ENCODE results near the gene UBR2. TPM values are rescaled to one million over a fixed set of nuclear protein-coding genes. Genes with fewer than 3 reads are reported as not detected.

UBR2 gene
- total and polyA plus RNA-seq, 9 of the 15 experiments (the other 6 are each of a cell fraction or from before 2014, with no cell fraction given): 9.1 to 38.9 (median 23.4) TPM

DNA sequence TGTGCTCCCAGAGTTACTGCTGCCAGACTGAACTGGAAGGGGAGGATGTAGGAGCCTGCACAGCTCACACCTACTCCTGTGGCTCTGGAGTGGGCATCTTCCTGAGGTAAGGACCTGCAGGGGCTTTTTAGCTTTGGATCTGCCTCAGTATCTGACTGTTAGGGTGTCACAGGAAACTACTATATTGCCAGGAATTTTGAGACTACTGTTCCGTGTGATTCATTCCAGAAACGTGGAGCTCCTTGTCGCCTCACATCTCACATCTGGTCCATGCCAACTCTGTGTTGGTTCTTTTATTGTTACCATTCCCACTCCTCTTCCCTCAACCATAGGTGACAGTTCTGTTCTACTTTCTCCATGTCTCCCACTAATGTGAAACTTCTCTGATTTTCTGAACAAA, 124.5 kb downstream of the UBR2 start:
- ChIA-PET CTCF (ENCODE audit: low intra/inter-chr PET ratio) (no interaction called here), POLR2A (interaction anchor here (1.0 kb wide), 1 partner anchor 9 kb away, joined by 3 read pairs; no protein-coding TSS in a partner anchor)
- ATAC-seq (no peak), FAIRE-seq (no peak), DNase-seq (ENCODE audit: extremely low read depth in 1 of 4, low spot score in 3 of 4) (no peak)
- Histone ChIP-seq H3K27me3 (ENCODE audit: control insufficient read depth in 2 of 2, insufficient read depth in 2 of 2, low read length in 2 of 2) (no peaks in the 10 kb centered on the region), H2AFZ (ENCODE audit: low read depth, low read length) (no peak overlapping the region), H3K4me3 (no peak overlapping the region), H3K9me1 (ENCODE audit: control insufficient read depth, insufficient read depth, low read length) (no peaks in the 10 kb centered on the region), H3K4me1 (replicated peaks in 1 of 2; ENCODE audit: control insufficient read depth in 2 of 2, insufficient read depth in 2 of 2, low read length in 2 of 2) (no peaks in the 10 kb centered on the region), H3K27ac (ENCODE audit: extremely low read depth, low read depth, low read length) (no peak overlapping the region), H3K4me2 (ENCODE audit: insufficient read depth, low read length) (no peak overlapping the region), H3K9me3 (replicated peaks; ENCODE audit: control insufficient read depth, insufficient read depth, low read depth, low read length) (no peaks in the 10 kb centered on the region), H4K20me1 (replicated peaks; ENCODE audit: control insufficient read depth, insufficient read depth, low read length) (no peaks in the 10 kb centered on the region), H3K9ac (ENCODE audit: insufficient read depth in 1 of 2, low read depth in 2 of 2, low read length in 2 of 2) (no peak overlapping the region), H3K79me2 (ENCODE audit: control insufficient read depth, insufficient read depth, low read length) (no peaks in the 10 kb centered on the region), H3K36me3 (ENCODE audit: control insufficient read depth, insufficient read depth, low read length) (peaks cover 78% of the 10 kb centered on the region; the same call in 2 of the 3 replicates)
- BruUV-seq (replicated peaks): no TSS peak
- TF ChIP-seq BACH1 (tag; IDR thresholded peaks at IDR 0.05): no peak
- TF ChIP-seq RBFOX2 (IDR thresholded peaks at IDR 0.05; ENCODE audit: low read depth, low read length): no peak
- TF ChIP-seq NR2C2 (CRISPR knock-in tag; IDR thresholded peaks at IDR 0.05): no peak
- TF ChIP-seq NR2C2 (tag; IDR thresholded peaks at IDR 0.05): no peak
- no peak for TF ChIP-seq SNIP1 (IDR thresholded peaks at IDR 0.05; ENCODE audit: low read depth)
- TF ChIP-seq EHMT2 (IDR thresholded peaks at IDR 0.05): no peak
- TF ChIP-seq, protein P1, sequence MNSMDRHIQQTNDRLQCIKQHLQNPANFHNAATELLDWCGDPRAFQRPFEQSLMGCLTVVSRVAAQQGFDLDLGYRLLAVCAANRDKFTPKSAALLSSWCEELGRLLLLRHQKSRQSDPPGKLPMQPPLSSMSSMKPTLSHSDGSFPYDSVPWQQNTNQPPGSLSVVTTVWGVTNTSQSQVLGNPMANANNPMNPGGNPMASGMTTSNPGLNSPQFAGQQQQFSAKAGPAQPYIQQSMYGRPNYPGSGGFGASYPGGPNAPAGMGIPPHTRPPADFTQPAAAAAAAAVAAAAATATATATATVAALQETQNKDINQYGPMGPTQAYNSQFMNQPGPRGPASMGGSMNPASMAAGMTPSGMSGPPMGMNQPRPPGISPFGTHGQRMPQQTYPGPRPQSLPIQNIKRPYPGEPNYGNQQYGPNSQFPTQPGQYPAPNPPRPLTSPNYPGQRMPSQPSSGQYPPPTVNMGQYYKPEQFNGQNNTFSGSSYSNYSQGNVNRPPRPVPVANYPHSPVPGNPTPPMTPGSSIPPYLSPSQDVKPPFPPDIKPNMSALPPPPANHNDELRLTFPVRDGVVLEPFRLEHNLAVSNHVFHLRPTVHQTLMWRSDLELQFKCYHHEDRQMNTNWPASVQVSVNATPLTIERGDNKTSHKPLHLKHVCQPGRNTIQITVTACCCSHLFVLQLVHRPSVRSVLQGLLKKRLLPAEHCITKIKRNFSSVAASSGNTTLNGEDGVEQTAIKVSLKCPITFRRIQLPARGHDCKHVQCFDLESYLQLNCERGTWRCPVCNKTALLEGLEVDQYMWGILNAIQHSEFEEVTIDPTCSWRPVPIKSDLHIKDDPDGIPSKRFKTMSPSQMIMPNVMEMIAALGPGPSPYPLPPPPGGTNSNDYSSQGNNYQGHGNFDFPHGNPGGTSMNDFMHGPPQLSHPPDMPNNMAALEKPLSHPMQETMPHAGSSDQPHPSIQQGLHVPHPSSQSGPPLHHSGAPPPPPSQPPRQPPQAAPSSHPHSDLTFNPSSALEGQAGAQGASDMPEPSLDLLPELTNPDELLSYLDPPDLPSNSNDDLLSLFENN (IDR thresholded peaks at IDR 0.05; ENCODE audit: low read depth in 2 of 2, low read length in 2 of 2): no peak
- TF ChIP-seq KDM2B (CRISPR knock-in tag; IDR thresholded peaks at IDR 0.05): no peak
- TF ChIP-seq BCOR (IDR thresholded peaks at IDR 0.05): no peak
- no peak for TF ChIP-seq RFX5 (IDR thresholded peaks at IDR 0.05; ENCODE audit: low read depth, low read length)
- no peak for TF ChIP-seq ZNF77 (CRISPR knock-in tag; IDR thresholded peaks at IDR 0.05)
- TF ChIP-seq POLR2AphosphoS5 (IDR thresholded peaks at IDR 0.05; ENCODE audit: control insufficient read depth, insufficient read depth, low read depth, low read length): no peak
- no peak for TF ChIP-seq KHSRP (IDR thresholded peaks at IDR 0.05)
- TF ChIP-seq, protein P2, sequence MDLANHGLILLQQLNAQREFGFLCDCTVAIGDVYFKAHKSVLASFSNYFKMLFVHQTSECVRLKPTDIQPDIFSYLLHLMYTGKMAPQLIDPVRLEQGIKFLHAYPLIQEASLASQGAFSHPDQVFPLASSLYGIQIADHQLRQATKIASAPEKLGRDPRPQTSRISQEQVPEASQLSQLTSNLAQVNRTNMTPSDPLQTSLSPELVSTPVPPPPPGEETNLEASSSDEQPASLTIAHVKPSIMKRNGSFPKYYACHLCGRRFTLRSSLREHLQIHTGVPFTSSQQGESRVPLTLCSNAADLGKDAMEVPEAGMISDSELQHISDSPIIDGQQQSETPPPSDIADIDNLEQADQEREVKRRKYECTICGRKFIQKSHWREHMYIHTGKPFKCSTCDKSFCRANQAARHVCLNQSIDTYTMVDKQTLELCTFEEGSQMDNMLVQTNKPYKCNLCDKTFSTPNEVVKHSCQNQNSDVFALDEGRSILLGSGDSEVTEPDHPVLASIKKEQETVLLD (IDR thresholded peaks at IDR 0.05): no peak
- no peak for TF ChIP-seq ZNF140 (CRISPR knock-in tag; IDR thresholded peaks at IDR 0.05)
- no peak for TF ChIP-seq RAD21 (CRISPR knock-in tag; conservative IDR thresholded peaks at IDR 0.05 in 1 of 2, IDR thresholded peaks at IDR 0.05 in 1 of 2)
- no peak for TF ChIP-seq KDM4B (IDR thresholded peaks at IDR 0.05; ENCODE audit: borderline replicate concordance in 2 of 2, low read depth in 1 of 2)
- no peak for TF ChIP-seq RBM17 (IDR thresholded peaks at IDR 0.05; ENCODE audit: borderline replicate concordance, low read depth, low read length)
- no peak for TF ChIP-seq SRSF7 (optimal IDR thresholded peaks at IDR 0.05; ENCODE audit: low read depth, low read length)
- 87% methylated on average over 3 of the region's 3 CpGs for WGBS (ENCODE audit: insufficient coverage, low coverage, missing lambda C conversion rate)
- in situ Hi-C loops (cut with MboI): no loop called here
- intact Hi-C loops (cut with micrococcal nuclease): no loop called here
